Osteocyte (in vitro differentiated cells): Measurements from ENCODE around the gene LYZL6. TPM values are rescaled to one million over a fixed set of nuclear protein-coding genes. Genes with fewer than 3 reads are reported as not detected.

Source experiments
- DNase-seq: peaks from one replicate; pipeline ENCODE4 v3.0.0; 2021; ENCODE audit warnings: mixed read lengths; ENCODE audit not compliant: unreplicated experiment; ENCODE audit errors: extremely low spot score
- H3K27ac Mint-ChIP-seq: one replicate; pipeline ENCODE4 v1.8.0; 2021; ENCODE audit warnings: mild to moderate bottlenecking, mixed read lengths; ENCODE audit not compliant: unreplicated experiment
- H3K27me3 Mint-ChIP-seq: one replicate; pipeline ENCODE4 v1.8.0; 2021; ENCODE audit warnings: mixed read lengths; ENCODE audit not compliant: unreplicated experiment
- H3K36me3 Mint-ChIP-seq: one replicate; pipeline ENCODE4 v1.8.0; 2021; ENCODE audit warnings: mixed read lengths; ENCODE audit not compliant: unreplicated experiment
- H3K4me1 Mint-ChIP-seq: one replicate; pipeline ENCODE4 v1.8.0; 2021; ENCODE audit warnings: mixed read lengths; ENCODE audit not compliant: unreplicated experiment
- H3K4me3 Mint-ChIP-seq: one replicate; pipeline ENCODE4 v1.8.0; 2021; ENCODE audit warnings: mild to moderate bottlenecking, moderate library complexity, mixed read lengths; ENCODE audit not compliant: unreplicated experiment
- H3K9me3 Mint-ChIP-seq: one replicate; pipeline ENCODE4 v1.8.0; 2021; ENCODE audit warnings: mixed read lengths; ENCODE audit not compliant: unreplicated experiment
- total RNA-seq: library from RNA; stranded (reverse); gene quantifications from 2 replicates; pipeline ENCODE4 v1.2.1, GENCODE V29; 2021
- TF ChIP-seq, protein P1 (sequence below): fragments of 200-600 bp; sonication (generic); IDR thresholded peaks from 2 replicates; pipeline ENCODE4 v1.5.0; 2021; ENCODE audit warnings: antibody characterized with exemption, mild to moderate bottlenecking, moderate library complexity

Gene LYZL6
- total RNA-seq, 1 donor from 2014 or later, result not detected

DNA sequence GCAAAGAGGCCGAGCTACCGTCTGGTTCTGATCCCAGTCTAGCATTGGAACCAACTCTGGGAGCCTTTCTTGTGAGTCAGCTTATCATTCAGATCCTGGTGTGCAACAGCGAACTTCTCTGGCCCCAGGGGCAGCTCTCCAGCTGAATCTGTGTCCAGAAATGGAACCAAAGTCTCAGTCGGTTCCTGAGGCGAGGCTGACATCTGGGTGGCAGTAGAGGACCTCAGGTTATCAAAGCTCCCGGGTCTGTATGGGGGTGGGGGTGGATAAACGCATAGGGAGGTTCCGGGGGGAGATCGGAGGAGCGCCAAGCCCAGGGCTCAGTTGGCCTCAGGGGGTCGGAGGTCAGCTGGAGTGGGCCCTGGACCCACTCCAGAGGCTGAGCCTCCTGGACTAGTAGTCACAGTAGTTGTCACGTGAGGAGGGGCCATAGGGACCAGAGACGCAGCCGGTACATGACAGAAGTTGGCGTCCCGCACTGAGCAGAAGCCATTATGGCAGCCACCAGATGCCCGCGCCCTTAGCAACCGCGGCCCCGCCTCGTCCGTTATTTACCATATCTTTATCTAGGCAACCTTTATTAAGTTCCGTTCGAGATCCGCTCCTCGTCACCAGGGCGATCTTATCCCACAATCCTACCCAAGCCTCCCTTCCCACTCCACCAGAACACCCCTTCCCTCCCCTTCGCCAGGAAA lies 25.8 kb downstream of the LYZL6 start:
- TF ChIP-seq, protein P1, sequence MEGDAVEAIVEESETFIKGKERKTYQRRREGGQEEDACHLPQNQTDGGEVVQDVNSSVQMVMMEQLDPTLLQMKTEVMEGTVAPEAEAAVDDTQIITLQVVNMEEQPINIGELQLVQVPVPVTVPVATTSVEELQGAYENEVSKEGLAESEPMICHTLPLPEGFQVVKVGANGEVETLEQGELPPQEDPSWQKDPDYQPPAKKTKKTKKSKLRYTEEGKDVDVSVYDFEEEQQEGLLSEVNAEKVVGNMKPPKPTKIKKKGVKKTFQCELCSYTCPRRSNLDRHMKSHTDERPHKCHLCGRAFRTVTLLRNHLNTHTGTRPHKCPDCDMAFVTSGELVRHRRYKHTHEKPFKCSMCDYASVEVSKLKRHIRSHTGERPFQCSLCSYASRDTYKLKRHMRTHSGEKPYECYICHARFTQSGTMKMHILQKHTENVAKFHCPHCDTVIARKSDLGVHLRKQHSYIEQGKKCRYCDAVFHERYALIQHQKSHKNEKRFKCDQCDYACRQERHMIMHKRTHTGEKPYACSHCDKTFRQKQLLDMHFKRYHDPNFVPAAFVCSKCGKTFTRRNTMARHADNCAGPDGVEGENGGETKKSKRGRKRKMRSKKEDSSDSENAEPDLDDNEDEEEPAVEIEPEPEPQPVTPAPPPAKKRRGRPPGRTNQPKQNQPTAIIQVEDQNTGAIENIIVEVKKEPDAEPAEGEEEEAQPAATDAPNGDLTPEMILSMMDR, result no peak
- Mint-ChIP-seq H3K36me3 (no peaks in the 10 kb centered on the region), H3K4me3 (no peak overlapping the region), H3K27me3 (no peaks in the 10 kb centered on the region), H3K9me3 (peaks cover 7% of the 10 kb centered on the region), H3K4me1 (no peaks in the 10 kb centered on the region), H3K27ac (no peak overlapping the region)
- DNase-seq, result no peak

DNA sequence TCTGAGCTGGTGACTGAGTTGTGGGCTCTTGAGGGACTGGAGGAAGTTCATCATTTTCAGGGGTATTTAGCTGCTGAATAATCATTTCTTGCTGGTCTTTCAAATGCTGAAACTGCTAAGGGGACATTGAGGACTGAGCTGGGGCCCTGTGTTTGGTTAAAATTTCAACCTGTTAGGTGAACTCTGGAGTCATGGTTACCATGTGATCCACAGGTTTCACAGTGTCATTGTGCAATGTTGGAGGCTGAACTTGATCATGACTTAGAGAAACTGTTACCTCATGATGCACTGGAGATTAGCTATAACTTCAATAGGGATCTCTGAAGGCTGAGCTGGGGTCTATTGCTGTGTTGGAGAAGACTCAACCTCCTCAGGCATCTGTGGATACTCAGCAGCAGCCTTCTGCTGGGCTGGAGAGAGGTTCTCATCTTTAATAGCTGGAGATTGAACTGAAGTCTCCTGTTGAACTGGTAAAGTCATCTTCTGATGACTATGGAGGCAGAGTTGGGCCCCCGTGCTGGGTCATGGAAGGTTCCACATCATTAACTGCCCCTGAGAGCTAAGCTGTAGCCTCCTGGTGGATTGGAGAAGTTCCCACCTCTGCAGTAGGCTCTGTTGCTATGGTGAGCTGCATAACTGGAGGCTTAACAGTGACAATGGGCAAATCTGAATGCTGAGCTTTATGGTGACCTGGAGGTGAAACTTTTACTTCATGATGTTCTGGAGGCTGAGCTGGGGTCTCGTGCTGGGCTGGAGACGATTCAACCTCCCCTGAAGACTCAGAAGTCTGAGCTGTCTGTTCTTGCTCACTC lies 28.2 kb downstream of the LYZL6 start:
- no peak overlapping the region for H3K27ac Mint-ChIP-seq
- no peak for DNase-seq
- peaks cover 6% of the 10 kb centered on the region for H3K27me3 Mint-ChIP-seq
- no peak overlapping the region for H3K4me3 Mint-ChIP-seq
- H3K9me3 Mint-ChIP-seq, result peaks cover 7% of the 10 kb centered on the region
- TF ChIP-seq, protein P1, result no peak
- no peaks in the 10 kb centered on the region for H3K36me3 Mint-ChIP-seq
- H3K4me1 Mint-ChIP-seq, result no peaks in the 10 kb centered on the region

DNA sequence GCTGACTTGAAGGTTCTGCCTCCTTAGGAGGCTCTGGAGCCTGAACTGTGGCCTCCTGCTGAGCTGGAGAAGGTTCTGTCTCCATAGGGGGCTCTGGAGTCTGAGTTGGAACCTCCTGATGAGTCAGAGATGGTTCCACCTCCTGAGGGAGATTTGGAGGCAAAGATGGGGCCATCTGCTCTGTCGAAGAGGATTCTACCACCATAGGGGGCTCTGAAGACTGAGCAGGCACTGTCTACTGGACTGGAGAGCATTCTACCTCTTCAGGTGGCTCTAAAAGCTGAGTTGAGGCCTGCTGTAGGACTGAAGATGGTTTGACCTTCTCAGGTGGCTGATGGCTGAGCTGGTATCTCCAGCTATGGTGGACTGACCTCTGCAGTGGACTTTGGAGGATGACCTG lies 29.2 kb downstream of the LYZL6 start:
- Mint-ChIP-seq H3K9me3 (peaks cover 7% of the 10 kb centered on the region), H3K27ac (no peak overlapping the region), H3K36me3 (no peaks in the 10 kb centered on the region), H3K4me1 (no peaks in the 10 kb centered on the region), H3K4me3 (no peak overlapping the region), H3K27me3 (peaks cover 7% of the 10 kb centered on the region)
- TF ChIP-seq, protein P1, result no peak
- DNase-seq, result no peak

DNA sequence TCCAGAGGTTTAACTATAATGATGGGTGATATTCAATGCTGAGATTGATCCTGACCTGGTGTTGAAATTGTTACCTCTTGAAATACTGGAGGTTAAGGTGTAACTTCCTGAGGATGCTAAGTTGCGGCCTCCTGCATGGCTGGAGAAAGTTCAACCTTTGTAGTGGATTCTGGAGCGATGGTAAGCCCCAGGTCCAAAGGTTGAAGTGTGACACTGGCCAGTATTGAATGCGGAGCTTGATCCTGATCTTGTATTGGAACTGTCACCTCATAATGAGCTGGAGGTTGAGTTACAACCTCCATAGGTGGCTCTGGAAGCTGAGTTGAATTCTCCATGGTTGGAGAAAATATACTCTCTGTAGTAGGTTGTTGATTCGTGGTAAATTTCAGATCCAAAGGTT lies 29.9 kb downstream of the LYZL6 start:
- TF ChIP-seq, protein P1, result no peak
- Mint-ChIP-seq H3K4me3 (no peak overlapping the region), H3K27ac (no peak overlapping the region), H3K9me3 (peaks cover 7% of the 10 kb centered on the region), H3K36me3 (no peaks in the 10 kb centered on the region), H3K4me1 (no peaks in the 10 kb centered on the region), H3K27me3 (peaks cover 7% of the 10 kb centered on the region)
- no peak for DNase-seq

DNA sequence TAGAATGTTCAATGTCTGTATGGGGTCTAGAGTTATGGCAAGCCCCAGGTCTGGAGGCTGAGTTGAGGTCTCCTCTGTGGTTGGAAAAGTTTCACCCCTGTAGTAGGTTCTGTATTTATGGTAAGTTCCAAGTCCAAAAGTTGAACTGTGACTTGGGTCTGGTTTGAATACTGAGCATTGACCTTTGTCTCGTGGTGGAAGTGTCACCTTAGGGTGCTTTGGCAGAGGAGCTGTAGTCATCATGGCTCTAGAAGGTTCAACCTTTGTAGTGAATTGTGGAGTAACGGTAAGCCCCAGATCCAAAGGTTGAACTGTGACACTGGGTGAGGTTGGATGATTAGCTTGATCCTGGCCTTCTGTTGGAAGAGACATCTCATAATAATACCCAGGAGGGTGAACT lies 30.6 kb downstream of the LYZL6 start:
- Mint-ChIP-seq H3K4me1 (no peaks in the 10 kb centered on the region), H3K27me3 (peaks cover 7% of the 10 kb centered on the region), H3K9me3 (peaks cover 7% of the 10 kb centered on the region), H3K27ac (no peak overlapping the region), H3K4me3 (no peak overlapping the region), H3K36me3 (no peaks in the 10 kb centered on the region)
- TF ChIP-seq, protein P1, result no peak
- no peak for DNase-seq
